AG08396 (cell line): Measurements from ENCODE around the gene C19orf67.
A peak's percentile ranks its signal among the peaks of the same experiment; 100 is the strongest.

Experiments
- DNase-seq: peaks from one replicate; pipeline ENCODE4 v3.0.0; 2012; ENCODE audit warnings: low spot score, mixed read lengths

Gene C19orf67

DNA sequence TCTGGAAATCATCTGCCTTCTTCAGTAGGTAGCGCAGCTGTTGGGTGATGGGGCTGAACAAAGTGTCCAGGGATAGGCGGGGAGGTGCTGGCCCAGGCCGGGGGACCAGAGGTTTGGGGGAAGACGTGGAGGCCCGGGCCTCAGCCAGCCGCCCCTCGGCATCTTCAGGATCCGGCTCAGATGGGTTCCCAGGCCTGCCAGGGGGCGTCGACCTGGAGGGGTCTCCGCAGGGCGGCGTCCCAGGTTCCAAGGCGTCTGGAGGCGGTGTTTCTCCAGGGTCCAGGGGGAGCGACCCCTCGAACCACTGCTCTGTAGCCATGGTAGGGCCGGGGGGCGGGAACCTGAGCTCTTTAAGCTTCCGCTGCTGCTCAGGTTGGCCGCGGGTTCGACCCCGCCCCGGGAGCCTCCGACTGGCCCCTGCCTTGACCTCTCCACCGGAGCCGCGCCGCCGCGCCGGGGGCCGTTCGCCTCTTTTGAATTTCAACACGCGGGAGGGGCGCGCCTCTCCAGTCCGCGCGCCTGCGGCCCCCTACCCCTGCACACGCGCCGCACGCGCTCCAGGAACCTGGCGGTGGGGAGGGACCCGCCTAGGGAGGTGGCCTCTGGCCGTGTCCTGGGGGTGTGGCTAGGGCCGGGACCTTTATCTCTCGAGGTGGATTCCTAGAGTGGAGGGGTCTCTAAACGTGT is at the start of gene C19orf67:
Gene C19orf67 (minus strand): TSS at position 475 of the 687 bp plus-strand sequence. CDS start 156 bp downstream, at position 319.
- DNase-seq = no peak

DNA sequence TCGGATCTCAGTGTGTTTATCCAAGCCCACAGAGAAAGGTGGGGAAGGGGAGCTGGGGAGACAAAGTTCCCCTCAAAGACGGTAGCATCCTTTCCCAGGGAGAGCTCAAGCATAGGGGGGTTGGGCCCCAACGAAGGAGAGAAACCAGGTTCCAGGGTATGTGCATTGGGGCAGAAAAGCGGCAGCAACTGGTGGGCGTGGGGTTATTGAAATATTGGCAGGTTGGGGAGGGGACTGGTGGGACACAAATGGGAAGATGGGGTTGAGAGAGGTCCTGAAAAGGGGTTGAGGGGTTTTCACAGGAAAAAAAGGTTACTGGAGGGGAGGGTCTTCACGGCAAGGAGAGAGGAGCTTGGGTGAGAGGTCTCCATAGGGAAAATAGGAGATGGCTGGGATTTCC is 49.8 kb upstream of the C19orf67 start:
- DNase-seq = no peak

DNA sequence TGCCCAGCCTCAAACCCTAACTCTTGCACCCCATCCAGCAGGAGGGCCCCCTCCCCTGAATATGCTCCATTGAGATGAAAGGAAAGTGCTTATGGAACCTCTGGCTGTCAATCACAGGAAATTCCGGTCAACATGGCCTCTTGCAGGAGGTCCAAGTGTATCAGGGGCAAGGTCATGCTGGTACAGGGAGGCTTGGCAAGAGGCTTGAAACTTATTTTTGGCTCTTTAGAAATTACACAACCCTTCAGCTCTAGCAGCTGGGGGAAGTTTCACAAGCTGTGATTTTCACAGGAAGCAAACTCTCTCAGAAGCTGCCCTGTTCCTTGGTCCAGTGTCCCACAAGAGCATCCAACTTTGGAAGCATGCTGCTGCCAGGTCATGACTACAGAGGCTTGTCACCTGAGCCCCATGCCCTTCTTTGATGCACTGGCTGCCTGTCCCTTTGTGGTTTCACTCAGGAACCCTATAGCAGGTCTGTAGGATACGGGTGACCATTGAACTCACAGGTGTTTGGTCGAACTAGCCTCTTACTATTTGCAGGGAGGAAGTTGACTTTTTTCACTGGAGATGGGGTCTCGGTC is 42.4 kb upstream of the C19orf67 start:
- DNase-seq = no peak

DNA sequence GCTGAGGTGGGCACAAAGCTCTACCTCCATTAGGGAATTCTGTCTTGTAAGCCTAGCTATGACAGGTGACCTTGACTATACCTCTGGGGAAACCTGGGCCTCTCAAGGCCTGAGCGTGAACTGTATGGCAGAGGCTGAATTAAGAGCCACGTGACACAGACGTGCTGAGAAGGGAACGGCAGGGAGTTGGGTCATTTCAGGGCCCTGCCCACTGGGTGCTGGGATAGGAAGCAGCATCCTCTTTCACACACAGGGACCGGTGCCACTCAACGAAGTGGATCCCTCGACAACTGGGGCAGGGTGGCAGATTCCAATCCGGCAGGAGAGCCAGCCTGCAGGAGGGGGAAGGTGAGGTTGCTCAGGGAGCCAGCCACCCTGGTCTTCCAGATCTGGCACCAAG is 41.6 kb upstream of the C19orf67 start:
- DNase-seq = no peak

DNA sequence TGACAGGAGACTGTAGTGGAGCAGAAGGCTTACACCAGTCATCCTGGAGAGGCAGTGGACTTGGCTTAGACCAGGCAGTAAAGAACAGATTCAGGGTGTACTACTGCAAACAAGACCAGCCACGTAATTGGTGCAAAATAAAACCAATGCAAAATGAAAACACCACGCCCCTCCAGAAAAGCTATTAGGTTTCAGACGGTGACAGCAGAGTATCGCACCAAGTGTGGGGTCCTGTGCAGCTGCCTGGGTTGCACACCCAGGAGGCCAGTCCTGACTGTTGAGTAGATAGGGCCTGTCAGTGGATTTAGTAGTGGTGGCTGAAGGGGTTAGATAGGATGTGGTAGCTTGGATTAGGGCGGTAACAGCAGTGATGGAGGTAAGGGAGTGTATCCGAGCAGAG is 37.3 kb upstream of the C19orf67 start:
- no peak for DNase-seq

DNA sequence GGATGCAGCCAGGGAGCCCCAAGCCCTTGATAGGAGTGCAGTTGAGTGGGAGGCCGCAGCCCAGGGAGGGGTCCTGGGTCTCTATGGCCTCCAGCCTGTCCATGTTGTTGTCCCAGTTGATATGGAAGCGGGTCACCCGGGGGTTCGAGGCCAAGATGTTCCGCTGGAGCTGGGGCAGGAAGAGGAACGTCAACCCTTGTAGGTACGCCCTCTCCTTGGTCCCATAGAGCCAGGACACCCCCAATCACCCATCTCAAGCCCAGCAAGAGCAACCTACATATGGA is 34.9 kb upstream of the C19orf67 start:
- DNase-seq = no peak

DNA sequence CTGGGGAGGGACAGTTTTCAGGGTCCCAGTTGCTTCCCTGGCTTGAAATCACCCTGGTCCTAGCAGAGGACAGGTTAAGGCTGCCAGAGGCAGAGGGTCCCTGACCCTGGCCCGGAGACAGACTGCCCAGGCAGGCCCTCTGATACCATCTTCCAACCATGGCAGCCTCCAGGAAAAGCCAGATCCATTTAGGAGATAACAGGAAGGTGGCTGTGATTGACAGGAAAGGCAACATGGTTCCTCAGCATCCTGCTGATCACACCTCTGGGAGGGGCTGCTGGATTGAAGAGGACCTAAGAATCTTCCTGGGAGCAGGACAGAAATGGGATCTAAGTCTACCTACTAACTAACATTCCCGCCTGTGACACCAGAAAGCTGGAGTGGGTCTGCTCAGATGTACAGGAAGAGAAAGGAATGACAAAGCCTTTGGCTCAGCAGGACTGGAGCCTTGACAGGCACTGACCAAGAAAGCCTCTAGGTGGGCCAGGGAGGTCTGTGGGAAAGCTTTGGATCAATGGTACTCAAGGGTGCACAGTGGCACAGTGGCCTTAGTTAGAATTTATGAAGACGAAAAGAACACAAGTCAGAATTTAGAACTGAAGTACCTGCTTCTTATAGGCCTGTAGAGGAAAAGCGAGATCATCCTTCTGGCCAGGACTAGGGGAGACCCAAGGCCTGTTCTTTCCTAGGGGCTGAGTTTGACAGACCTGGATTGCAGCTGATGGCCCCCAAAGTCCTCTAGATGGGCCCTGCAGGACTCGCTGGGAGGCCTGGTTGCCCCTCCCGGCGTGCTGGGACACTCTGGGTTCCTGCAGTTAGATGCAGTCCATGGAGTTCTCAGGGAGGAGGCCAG is 34.3 kb upstream of the C19orf67 start:
- no peak for DNase-seq

DNA sequence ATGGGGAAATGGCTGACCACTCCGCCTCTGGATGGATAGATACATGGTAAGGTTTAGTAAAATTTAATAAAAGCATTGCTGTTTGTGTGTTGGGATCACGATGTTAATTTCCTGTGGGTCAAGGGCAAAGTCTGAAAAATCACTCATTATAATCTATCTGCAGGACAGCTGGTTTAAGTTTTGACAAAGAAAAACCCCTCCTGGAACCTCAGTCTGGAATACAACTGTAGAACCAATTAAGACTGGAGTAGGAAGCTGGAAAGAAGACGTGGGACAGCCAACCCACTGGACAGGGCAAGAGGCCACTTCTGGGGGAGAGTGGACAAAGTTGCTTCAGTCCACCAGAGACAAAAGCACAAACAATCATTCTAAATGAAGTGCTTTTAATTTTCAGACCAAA is 33.6 kb upstream of the C19orf67 start:
- DNase-seq = no peak

DNA sequence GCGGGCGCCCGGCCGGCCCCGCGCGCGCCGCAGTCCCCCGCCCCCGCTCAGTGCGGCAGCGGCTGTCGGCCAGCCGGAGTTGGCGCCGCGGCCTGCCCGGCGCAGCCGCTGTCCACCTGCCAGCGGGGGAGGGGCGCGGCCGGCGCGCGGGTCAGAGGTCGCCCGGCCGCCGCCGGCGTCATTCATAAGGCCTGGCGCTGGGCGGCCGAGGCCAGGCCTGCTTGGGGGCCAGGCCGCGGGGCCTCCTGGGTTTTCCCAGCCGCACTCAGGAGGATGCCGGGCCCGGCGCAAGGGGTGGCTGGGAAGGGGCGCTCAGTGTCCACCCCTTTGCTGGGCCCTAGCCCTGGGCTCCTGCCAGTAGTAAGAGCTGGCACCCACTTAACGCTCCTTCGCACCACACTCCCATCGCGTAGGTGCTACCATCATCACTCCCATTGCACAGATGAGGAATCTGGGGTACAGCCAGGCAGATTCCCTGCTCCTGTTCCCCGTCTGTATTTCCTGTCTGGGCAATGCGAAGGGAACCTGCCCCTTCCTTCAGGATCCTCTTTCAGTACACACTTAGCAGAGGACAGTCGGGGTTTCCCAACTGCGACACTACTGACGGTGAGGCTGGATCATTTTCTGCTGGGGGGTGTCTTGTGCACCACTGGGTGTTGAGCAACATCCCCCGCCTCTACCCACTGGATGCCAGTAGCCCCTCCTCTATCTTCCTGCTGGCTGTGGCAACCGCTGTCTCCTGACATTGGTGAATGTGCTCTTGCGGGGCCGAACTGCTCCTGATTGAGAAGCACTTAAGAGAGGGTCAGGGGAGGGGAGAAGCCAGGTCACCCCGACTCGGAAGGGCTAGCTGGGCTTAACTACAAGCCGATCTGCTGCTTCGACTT is 32.8 kb upstream of the C19orf67 start:
- peak; percentile 64 for DNase-seq

DNA sequence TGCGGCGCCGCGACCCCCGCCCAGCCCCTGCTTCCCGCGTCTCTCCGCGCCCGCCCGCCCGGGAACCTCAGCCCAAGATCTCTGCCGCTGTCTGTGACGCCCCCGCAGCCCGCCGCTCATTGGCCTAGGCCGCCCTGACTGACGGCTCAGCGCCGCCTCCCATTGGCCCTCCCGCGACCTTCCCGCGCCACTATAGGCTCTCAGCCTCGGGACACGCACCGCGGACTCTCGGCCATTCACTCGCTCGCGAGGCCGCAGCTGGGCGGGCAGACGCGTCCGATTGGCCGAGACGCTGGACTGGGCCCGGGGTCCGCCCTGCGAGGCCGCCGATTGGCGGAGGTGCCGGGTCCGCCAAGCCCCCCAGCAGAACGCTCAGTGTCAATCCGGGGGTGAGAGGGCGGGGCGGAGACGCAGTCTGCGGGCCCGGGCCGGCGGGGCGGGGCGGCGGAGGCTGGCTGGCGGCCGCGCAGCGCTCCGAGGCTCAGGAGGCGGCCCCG is 32.1 kb upstream of the C19orf67 start, which contains the start of gene PRKACA:
Gene PRKACA (minus strand): TSS at position 95 of the 497 bp plus-strand sequence. CDS start 215 bp downstream, outside the sequence.
- peak; percentile 100 for DNase-seq

DNA sequence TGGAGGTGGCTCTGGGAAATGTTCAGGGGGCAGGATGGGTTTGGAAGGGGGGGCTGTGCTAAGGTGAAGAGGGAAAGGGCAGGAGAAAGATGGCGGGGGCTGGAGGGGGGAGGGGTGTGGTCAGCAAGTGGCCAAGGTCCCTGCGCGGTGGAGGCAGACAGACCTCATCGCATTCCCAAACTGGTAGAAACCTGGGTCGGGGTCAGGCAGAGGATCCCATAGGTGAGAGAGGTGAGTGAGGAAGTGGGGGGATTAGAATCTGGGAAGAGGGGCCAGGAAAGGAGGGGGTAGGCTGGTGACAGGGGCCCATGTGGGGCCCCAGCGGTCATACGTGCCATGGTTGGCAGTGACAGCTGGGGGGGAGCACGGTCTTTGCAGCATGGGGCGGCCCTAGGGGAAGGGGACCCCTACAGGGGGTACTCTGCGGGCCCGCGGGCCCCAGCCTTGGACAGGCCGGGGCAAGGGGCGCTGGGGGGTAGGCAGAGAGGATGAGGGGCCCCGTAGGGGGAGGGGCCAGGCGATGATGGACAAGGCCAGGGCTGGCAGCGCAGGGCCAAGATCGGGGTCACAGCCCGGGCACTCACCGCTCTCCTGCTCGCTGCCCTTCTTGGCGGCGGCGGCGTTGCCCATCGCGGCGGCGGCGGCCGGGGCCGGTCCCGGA is 31.5 kb upstream of the C19orf67 start:
- no peak for DNase-seq

DNA sequence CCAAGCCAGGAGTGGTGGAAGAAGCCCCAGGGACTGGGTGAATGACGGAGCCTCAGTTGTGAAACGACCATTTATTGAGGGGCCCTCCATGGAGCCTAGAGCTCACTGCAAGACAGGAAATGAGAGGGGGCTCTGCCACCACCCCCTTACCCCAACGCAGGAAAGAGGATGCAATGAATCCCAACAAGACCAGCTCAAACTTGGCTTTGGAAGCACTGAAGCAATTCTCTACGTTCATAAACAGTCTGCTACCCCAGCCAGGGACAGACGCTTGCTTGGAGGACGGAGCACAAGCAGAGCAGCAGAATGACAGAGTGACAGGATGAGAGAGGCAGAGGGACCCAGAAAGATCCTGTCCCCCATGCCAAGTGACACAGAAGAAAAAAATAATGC is 30.9 kb upstream of the C19orf67 start:
- DNase-seq = no peak

DNA sequence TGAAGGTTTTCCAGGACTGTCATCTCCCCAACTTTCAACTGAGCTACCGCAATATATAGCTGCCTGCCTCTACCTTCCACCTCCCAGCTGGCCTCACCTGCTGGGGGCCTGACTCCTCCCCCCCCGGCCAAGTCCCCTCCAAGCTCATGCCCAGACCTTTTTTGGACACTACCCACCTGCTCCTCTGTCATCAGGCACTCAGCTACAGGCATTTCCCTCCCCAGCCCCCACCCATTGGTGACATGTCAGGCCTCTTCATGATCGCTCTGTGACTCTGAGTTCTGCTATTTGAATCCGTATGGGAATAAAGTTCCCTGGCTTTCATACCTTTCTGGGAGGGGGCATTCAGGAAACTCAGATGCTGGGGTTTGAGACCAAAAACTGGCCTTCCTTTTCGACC is 30.2 kb upstream of the C19orf67 start:
- no peak for DNase-seq

DNA sequence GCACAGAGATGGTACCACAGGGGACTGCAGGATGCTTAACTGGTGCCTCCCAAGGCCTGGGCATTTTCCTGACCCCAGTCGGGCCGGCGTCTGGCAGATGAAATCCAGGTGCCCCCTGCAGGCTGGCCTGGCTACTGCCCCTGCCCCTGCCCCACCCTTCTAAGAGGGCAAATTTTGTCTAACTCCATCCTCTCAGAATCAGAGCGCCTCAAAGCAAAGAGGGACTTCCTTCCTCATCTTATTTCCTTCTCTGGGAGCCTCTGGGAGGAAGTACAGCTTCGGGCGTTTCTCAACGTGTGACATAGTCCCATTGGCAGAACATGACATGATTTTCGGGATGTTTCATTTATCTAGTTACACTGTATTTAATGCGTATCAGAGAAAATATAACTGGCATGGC is 29.3 kb upstream of the C19orf67 start:
- peak; percentile 41 for DNase-seq

DNA sequence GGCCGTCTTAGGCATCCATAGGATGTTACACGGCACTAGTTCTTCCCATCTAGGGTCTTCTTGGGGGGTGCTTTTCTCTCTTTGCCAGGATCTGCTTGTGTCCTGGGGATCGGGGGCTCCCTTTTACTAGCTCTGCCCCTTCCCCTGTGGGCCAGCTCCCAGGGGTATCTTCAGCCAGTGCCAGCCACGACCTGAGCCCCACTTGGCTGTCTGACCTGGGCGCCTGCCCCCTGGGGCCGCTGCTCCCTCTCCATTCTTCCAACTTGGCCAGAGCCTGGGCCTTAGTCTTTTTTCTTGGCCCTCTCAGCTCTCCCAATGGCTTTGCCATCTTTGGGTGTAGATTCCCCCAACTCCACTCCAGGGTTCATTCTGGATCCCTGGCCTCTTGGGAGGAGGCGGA is 28.9 kb upstream of the C19orf67 start:
- no peak for DNase-seq

DNA sequence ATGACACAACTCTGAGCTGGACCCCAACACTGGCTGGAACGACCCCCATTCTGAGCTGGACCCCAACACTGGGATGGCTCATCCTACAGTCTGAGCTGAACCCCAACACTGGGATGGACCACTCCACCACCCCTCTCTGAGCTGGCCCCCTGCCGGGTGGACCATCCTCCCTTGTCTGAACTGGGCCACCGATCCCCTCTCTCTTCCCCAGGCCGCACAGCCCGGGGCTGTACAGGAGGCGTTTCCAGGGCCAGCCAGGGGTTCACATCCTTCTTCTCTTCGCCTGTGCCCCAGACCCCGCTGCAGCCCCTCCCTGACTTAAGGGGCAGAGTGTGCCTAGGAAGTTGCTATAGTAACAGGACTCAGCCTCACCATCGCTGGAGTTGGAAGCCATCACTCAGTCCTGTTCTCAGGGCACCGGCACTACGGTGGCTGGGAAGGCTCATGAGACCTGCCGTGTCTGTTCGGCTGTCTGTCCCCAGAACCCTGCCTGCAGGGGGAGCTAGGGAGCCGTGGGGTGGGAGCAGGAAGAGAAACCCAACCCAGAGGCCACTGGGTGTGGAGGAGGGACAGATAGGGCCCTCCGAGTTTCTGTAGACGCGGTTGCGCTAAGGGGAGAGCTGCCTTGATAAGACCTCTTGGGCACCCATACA is 28.3 kb upstream of the C19orf67 start:
- no peak for DNase-seq

DNA sequence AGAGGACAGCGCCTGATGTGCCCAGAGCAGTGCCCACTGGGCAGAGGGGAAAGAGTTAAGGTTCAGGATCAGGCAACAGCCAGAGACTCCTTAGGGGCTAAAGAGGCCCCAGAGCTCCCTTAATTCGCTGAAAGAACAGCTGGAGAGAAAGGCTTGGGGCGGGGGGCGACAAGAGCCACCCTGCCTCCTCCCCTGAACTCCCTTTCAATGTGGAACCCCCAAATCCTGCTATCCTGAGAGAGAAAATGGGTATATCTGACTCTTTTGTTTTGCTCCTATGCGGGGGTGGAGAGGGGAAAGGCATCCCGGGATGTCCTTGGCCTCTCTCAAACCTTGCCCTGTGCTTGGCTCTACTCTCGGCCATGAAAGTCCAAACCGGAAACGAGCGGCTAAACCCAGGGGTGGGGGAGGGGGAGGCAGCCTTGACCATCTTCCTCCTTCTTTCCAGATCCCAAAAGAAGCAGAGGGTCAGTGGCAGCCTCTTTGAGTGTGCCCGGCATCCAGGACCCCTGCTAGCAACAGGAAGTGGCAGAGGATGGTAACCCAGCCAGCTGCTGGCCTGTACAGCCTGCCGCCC is 27.3 kb upstream of the C19orf67 start:
- DNase-seq = peak; percentile 51

DNA sequence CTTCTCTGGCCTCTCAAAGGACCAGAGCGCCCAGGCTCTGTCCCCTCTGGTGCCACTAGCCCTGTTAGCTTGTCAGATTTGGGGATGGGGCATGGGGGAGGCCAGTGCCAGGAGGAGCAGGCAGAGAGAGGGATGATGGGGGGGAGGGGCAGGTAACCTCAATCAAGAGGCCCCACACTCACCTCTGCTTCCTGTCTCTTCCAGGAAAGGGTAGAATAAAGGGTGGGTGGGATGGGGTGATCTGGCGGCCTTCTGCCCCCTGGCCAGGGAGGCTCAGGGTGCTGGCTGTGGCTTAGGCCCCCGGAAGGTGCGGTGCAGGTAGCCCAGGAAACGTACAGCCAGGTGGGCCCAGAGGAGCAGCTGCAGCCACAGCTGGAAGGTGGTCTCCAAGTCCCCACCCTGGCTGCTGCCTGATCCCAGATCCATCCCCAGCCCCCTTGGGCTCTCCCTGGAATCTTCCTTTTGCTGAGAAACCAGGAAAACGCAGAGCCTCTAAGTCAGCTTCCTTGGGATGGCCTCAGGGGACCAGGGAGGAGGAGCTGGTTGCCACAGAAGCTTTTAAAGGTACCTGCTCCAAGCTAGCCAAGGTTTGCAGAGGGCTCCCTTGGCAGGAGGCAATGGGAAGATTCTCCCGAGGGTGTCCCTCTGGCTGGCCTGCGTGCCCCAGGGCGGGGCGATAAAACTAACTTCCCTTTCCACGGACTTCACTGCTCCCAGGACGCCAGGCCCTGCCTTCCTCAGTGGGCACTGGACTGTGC is 26.6 kb upstream of the C19orf67 start:
- DNase-seq = no peak

DNA sequence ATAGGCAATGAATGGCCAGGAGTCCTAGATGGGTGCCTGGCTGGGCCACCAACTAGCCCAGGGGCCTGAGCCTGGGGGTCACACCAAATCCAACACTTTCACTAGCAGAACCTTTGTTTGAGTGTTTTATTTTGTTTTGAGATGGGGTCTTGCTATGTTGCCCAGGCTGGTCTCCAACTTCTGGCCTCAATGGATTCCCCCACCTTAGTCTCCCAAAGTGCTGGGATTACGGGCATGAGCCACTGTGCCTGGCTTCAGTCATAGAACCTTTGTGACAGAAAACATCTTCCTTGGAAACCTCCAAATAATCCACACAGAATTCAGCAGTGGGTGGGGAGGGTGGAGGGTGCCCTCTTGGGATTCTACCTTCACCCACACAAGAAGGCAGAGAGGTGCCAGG is 25.9 kb upstream of the C19orf67 start:
- DNase-seq = no peak

DNA sequence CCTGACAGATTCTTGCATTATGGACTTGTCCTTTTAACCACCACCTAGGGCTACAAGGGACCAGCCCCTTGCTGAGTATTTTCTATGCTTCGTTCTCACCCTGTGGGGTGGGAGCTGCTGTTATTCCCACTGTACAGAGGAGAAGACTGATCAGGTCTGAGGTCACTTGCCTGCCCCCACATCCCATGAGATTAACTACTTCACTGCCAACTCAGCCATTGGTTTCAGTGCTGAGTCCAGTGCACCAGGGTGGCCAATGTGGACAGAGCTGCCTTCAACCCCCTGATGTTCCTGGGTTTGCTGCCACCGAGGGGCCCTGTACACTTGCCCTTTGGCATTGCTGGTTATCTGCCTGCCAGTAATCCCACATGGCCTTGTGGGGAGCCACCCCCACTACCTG is 25.1 kb upstream of the C19orf67 start:
- DNase-seq = no peak
